ENCODE data around the gene PPFIBP1.

PPFIBP1 gene

DNA sequence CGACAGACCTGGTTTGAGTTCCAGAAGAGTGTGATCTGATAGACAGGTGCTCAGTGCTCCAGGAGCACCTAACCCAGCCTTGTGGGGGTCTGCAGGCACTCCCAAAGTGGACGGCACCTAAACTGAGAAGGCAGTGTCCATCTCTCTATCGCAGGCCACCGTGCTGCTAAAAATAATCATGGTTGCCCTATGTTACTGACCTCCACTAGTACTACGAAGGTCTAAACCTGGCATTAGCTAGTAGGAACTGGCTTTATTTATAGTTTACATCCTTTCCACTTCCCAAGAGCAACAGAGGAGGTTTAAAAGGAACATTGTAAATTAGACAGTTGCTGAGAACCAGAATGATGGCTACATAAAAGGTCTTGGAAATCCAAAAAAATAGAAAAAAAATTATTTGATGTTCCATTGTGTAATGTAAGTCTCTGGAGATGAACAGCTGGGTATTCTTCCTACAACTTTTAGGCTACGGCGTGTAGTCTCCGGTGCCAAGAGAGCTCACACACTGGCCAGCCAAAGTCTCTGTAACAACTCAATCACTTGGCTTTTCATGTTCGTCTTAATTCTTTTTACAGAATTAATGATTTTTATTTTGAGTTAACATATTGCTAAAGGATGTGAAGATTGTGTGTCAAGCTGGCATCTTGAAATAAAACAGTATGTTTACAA lies 27.3 kb downstream of the PPFIBP1 start:
- TF ChIP-seq, protein P1, sequence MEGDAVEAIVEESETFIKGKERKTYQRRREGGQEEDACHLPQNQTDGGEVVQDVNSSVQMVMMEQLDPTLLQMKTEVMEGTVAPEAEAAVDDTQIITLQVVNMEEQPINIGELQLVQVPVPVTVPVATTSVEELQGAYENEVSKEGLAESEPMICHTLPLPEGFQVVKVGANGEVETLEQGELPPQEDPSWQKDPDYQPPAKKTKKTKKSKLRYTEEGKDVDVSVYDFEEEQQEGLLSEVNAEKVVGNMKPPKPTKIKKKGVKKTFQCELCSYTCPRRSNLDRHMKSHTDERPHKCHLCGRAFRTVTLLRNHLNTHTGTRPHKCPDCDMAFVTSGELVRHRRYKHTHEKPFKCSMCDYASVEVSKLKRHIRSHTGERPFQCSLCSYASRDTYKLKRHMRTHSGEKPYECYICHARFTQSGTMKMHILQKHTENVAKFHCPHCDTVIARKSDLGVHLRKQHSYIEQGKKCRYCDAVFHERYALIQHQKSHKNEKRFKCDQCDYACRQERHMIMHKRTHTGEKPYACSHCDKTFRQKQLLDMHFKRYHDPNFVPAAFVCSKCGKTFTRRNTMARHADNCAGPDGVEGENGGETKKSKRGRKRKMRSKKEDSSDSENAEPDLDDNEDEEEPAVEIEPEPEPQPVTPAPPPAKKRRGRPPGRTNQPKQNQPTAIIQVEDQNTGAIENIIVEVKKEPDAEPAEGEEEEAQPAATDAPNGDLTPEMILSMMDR (IDR thresholded peaks at IDR 0.05; ENCODE audit: extremely low read depth, insufficient read depth, missing control alignments): no peak
- no peak for DNase-seq (ENCODE audit: low spot score)
- in situ Hi-C loops (cut with MboI; ENCODE audit: low pct_unique_long_range_greater_than_20kb, low sequenced_read_pairs, unreplicated experiment): no loop called here

DNA sequence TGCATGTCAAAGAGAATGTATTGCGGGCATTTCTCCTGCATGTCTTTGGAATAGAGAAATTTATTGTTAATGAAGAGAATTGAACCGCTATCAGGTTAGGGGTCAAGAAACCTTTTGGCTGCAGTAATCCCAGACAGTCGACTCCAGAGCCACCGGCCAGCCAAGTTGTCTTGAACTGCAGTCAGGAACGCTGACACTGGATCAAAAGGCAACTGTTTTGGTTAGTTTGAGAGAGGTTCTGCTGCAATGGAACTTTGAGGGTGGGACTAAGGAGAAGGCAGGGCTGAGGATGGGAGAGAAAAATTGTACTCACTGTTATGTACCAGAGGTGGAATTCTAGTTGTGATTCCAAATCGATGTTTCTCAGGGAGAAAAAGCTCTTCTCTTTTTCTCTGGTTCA lies 28.2 kb downstream of the PPFIBP1 start:
- DNase-seq (ENCODE audit: low spot score): no peak
- TF ChIP-seq, protein P1 (IDR thresholded peaks at IDR 0.05; ENCODE audit: extremely low read depth, insufficient read depth, missing control alignments): no peak
- in situ Hi-C loops (cut with MboI; ENCODE audit: low pct_unique_long_range_greater_than_20kb, low sequenced_read_pairs, unreplicated experiment): no loop called here

DNA sequence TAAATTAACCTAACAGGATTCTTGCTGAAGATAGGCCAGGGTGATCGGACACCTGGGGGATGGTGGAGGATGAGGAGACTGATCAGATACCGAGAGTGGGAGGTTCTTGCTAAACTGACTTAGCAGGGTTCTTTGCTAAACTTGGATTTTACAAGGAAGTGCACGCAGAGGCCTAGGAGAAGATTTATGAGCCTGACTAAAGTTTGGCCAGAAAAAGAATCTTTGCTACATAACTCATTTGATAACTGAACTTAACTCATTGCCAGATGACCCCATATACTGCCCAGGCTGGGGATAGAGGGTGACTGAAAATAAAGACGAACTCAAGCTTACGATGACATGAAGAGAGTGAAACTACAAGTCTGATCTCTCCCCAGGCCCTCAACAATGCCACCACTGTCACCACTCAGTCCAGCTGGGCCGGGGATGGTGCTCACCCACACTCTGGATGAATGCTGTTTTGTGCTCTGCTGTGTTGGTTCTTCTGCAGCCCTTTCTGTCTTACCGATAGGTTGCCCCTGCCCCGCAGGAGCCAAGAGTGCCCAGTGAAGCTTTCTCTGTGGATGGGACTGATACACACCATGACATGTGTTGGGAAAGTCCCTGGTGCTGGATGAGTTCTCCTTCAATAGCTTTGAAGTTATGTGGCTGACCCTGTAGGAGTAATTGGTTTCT lies 29.0 kb downstream of the PPFIBP1 start:
- DNase-seq (ENCODE audit: low spot score): no peak
- TF ChIP-seq, protein P1 (IDR thresholded peaks at IDR 0.05; ENCODE audit: extremely low read depth, insufficient read depth, missing control alignments): no peak
- in situ Hi-C loops (cut with MboI; ENCODE audit: low pct_unique_long_range_greater_than_20kb, low sequenced_read_pairs, unreplicated experiment): no loop called here

DNA sequence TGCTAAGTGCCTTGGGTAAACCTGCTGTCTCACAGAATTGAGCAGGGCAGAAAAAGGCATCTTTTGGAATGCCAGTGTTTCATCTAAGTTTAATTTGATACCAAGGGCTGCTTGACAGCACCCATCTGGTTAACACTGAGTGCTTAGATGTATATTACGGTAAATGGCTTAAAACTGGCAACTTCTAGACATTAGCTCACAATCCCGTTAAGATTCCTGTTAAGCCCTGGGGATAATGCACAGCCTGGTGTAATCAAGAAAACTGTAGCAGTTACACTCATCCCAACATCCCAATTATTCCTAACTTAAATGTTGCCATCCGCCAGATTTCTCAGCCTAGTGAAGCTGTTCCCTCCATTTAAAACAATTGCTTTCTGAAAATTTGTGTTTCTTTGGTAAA lies 29.9 kb downstream of the PPFIBP1 start:
- DNase-seq (ENCODE audit: low spot score): no peak
- TF ChIP-seq, protein P1 (IDR thresholded peaks at IDR 0.05; ENCODE audit: extremely low read depth, insufficient read depth, missing control alignments): no peak
- in situ Hi-C loops (cut with MboI; ENCODE audit: low pct_unique_long_range_greater_than_20kb, low sequenced_read_pairs, unreplicated experiment): no loop called here

DNA sequence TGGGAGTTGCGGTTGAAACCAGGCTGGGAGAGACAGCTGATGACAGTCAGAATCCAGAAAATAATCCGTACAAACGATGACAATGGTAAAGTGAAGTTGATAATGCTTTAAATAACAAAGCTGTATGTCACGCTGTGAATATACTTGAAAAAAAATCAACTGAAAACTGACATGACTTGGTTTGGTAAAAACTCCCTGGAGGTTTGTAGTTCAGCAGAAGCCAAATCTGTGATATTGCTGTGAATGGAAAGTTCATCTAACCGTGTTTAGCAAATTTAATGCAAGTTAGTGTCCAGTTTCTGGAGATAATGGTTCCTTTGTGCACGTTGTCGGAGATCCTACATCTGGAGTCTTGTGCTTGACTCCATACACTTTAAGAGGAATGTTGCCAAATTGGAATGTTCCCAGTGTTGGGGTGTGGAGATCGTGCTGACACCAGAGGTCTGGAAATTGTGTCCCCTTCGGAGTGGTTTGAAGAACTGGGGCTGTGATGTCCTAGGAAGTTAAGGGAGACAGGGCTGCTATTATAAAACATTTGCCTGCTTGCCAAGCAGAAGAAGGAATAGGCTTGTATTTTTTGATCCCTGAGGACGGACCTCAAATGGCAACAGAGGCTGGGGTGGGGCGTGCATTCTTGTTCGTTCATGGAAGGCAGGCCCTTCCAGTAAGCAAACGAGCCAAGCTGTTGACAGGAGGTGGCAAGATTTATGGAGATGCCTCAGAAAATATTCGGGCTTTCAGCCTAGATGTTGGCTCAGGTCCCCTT lies 30.6 kb downstream of the PPFIBP1 start:
- no peak for DNase-seq (ENCODE audit: low spot score)
- TF ChIP-seq, protein P1 (IDR thresholded peaks at IDR 0.05; ENCODE audit: extremely low read depth, insufficient read depth, missing control alignments): no peak
- in situ Hi-C loops (cut with MboI; ENCODE audit: low pct_unique_long_range_greater_than_20kb, low sequenced_read_pairs, unreplicated experiment): no loop called here

DNA sequence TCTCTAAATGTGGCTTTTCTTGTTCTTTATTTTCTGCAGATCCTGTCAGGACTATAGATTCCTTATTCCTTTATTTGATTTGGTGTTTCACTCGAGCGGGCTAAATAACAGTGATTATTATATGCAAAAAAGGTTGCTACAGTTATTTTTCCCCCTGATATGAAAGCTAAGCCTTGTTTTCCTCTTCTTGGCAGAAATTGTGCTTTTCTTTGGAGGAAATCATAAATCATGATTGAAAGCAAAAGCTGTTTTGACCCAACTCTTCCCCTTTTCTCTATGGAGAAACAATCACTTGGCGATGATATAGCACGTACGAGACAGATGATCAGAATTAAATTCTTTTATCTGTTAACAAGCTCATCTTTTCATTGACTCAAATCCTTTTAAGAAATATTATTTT lies 31.4 kb downstream of the PPFIBP1 start:
- in situ Hi-C loops (cut with MboI; ENCODE audit: low pct_unique_long_range_greater_than_20kb, low sequenced_read_pairs, unreplicated experiment): no loop called here
- no peak for DNase-seq (ENCODE audit: low spot score)
- TF ChIP-seq, protein P1 (IDR thresholded peaks at IDR 0.05; ENCODE audit: extremely low read depth, insufficient read depth, missing control alignments): no peak

All from GM13977 (cell line).